HG02970 (cell line): Measurements from ENCODE around the gene MESD.

ENCODE experiments used
- ATAC-seq: cut with Tn5 transposase; IDR thresholded peaks from one replicate; pipeline ENCODE4 v1.9.1; 2021; ENCODE audit warnings: mild to moderate bottlenecking, moderate library complexity, moderate number of reproducible peaks; ENCODE audit not compliant: unreplicated experiment, low FRiP score

Gene MESD

DNA sequence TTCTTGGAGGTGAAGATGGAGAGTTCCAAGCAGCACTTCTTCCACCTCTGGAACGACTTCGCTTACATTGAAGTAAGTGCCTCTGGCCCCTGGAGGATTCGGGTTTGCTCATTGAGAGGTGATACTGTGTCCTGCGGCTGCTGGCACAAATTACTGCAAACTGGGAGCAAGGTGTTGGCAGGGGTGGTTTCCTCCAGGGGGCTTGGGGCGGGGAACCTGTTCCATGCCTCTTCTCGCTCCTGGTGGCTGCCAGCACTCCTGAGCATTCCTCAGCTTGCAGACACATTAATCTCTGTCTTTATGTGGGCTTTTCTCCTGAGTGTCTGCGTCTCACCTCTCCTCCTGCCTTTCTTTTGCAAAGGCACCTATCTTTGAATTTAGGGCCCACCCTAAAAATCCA lies 47.4 kb downstream of the MESD start:
- no peak for ATAC-seq

DNA sequence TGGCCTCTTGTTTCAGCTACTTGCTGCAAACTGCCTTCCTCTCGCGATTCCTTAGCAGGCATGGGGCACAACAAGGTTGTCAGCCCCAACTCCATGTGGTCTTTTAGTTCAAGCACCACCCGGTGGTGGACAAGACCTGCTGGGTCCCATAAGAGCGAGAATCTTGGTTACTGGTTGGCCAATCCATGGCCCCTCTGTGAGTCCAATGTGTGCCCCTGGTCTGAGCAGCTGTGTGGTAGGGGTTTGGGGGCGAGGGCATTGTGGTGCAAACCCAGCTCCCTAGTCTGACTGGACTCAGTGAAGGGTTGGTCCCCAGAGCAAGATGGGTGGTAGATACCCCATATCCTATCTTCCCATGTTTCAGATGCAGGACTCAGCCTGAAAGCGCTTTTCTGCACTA lies 48.8 kb downstream of the MESD start:
- no peak for ATAC-seq

DNA sequence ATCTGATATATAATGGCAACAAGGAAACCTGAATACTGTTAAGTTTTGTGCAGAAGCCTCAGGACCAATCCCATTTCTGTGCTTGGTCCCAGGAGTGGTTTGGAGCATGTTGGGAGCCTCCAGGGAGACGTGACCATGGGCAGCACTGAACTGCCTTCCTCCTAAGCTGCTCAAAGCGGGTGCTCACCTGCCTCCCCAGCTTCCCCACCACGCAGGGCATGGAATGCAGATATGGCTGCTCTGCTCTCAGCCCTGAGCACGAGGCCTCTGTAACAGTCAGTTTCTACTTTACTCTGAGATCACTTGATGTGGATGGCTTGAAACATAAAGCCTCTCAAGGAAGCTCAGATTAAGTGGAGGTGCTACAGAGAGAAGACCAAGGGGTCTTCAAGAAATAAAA lies 49.3 kb downstream of the MESD start:
- ATAC-seq: no peak

DNA sequence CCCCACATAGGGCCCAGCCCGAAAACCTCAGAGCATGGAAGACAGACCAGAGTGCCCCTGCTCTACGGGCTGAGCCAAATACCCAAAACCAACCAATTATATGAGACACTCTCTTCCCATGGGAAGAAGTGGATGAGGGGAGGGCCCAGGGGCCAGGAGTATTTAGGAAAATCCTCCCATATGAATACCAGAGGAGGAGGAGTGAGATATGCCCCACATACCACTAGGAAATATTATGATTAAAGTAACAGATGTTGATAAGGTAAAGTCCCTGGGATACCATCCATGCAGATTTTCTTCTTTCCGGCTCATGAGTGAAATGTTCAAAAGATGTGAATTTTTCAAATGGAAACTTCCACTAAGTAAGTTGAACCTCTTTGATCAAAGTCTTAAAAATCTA lies 50.4 kb downstream of the MESD start:
- no peak for ATAC-seq

DNA sequence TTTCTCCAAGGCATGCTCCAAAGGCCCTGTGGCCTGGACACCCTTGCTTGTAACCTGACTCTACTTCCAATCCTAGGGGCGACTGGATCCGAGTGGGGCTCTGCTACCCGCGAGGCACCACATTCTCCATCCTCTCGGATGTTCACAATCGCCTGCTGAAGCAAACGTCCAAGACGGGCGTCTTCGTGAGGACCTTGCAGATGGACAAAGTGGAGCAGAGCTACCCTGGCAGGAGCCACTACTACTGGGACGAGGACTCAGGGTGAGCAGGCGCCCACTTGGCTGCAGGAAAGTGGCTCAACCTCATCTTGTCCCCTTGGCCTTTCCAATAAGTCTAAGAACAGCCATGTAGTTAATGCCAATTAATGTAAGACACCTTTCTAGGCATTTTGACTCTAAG lies 51.9 kb downstream of the MESD start:
- ATAC-seq: no peak

DNA sequence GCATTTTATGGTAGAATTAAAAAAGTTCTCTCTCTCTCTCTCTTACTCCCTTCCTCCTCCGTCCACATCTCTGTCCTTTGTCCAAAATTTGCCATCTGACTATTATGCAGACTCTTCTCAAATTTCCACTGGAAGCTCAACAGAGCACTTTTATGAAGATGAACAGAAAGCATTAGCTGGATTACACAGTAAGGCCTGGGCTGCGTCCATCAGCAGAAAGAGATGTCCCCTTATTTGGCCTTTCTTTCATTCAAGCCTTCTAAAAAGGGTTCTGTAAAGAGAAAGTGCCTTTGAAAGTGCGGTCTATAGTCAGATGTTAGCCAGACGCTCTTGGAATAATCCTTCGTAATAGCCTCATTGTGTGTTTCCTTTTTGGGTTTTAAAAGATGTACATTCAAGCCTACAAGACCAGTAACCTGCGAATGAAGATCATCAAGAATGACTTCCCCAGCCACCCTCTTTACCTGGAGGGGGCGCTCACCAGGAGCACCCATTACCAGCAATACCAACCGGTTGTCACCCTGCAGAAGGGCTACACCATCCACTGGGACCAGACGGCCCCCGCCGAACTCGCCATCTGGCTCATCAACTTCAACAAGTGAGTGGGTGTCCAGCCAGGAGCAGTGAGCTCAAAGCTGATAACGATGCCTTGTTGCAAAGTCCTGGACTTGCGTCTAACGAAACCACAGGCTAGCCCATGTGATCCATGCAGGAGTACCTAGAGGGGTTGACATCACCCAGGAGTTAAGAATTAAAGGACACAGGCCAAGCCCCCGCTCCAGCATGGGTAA lies 53.1 kb downstream of the MESD start:
- no peak for ATAC-seq

DNA sequence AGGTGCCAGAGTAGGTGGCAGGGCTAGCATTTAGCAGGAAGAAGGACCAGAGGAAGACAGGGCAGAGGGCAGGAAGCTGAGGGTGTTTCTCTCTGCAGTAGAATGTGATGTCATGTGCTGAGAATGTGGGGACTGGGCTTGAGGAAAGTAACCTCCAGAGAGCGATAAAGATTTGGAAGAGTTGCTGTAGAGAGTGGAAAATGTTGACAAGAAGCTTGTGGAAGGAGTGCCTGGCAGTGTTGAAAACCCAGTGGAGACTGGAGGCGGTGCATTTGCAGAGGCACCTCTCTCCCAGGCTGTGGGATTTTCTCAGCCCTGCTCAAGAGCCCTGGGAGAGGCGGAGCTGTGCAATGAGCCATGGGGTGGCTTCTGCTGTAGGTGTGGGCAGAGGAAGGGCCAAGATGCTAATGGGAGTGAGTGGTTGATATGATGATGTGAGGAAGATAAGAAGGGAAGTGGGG lies 54.8 kb downstream of the MESD start:
- ATAC-seq: no peak

DNA sequence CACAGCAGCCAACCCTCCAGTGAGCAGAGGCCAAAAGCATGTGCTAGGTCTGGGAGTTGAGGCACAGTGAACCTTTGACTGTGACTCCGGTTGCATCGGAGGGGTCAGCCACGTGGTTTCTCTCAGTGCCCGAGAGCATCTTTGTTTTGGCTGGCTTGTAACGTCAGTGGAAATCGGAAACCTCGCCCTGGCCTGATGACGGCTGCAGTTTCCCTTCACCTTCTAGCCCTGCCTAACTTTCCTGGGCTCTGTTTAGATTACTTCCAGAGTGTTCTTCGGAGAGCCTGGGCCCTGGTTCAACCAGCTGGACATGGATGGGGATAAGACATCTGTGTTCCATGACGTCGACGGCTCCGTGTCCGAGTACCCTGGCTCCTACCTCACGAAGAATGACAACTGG lies 56.6 kb downstream of the MESD start:
- no peak for ATAC-seq

DNA sequence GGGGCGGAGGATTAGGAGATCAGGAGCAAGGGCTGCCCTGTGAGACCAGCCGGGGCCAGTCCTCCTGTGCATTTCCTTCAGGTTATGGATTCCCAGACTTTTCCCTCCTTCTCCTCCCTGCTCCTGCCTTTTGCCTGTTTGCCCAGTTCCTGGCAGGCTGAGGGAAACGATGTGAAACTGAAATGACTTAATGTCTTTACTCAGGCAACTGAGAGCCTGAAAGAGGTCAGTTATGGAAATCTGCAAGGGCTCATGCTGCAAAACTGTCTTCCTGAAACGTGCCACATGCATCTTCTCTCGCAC lies 57.2 kb downstream of the MESD start:
- no peak for ATAC-seq

DNA sequence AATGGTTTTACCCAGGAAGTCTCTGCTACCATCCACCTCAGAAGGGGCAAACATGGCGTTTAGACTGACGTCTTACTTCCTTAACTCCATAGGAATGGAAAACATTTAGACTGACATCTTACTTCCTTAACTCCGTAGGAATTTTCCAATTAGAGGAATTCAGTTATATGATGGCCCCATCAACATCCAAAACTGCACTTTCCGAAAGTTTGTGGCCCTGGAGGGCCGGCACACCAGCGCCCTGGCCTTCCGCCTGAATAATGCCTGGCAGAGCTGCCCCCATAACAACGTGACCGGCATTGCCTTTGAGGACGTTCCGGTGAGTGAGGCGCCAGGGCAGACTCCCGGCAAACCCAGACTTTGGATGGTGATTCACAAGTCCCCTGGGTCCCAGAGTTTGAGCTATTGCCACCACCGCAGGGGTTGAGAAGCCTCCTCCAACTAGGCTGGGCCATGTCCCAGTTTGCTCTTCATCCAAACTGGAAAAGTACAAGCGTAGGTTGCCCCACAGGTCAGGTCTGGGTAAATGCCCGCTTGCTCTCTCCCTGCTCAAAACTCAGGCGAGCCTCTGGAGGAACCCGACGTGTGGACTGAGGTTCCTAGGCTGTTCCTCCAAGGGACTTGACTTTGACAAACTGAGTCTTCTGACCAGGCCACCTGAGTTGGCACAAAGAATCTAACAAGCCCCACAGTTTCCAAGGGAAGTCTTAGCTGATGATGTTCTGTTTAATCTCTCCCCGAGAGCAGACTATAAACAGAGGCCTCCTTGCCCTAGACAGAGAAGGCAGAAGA lies 57.7 kb downstream of the MESD start:
- ATAC-seq: no peak

DNA sequence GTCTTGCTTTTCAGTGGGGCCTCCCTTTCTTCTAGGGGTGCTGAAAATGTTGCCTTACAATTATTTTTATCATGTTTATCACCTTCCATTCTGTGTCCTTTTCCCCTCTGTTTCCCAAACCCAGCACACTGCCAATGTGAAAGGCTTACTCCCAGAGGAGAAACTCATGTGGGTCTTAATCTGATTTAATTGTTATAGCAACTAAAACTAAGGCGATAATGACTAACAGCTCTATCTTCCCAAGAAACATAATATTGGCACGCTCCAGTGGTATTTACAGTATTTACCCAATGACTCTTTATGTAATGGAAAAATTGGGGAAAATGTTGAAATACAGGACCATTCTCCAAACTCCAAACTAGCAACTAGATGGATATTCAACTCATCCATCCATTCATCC lies 58.4 kb downstream of the MESD start:
- ATAC-seq: no peak

DNA sequence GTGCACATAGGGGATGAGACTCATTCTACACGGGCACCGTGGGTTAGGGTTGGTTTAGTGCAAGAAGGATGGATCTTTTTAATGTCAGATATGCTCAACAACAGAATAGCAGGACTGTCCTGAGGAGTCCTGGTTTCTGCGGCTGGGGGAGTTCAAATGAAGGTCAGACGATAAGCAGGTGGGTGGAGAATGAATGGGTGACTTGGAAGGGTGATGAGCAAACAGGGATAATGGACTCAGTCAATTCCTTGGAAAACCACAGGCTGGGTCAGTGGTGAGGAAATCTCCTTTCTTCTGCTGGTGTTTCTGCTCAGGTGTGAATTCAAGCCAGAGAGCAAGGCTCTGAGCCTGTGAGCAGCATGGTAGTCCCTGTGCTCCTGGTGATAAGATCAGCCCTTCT lies 59.9 kb downstream of the MESD start:
- ATAC-seq: no peak

DNA sequence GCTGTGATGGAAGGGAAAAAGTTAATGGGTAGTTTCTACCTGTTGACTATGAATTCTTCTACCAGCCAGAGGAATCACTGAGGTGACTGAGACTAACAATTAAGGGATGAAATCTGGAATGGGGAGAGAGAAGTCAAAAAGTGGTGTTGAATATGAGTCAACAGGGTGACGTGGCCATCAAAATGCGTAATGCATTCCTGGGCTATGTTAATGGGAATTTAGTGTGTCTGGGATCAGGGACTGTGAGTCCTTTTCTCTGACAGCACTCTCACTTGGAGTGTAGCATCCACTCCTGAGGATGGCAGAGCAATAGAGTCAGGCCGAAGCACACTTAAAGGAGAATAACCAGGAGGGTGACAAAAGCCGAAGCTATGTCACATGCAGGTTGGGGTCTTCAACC lies 60.4 kb downstream of the MESD start:
- ATAC-seq: no peak

DNA sequence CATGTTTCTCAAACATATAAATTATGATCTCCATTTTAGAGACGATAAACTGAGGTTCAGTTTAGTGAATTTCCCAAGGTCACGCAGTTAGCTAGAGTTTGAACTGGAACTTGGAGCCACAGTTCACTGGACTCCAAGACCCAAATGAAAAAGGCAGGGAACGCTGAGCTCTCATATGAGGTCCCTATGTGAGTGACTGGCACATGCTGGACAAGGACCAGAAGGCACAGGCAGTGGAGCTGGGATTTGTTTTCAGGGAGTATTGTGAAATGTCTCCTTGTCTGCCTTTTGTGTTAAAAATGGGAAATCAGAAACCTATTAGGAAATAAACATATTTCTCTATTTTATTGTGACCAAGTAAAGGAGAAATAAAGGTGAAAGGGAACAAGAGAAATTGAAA lies 63.5 kb downstream of the MESD start:
- ATAC-seq: no peak

DNA sequence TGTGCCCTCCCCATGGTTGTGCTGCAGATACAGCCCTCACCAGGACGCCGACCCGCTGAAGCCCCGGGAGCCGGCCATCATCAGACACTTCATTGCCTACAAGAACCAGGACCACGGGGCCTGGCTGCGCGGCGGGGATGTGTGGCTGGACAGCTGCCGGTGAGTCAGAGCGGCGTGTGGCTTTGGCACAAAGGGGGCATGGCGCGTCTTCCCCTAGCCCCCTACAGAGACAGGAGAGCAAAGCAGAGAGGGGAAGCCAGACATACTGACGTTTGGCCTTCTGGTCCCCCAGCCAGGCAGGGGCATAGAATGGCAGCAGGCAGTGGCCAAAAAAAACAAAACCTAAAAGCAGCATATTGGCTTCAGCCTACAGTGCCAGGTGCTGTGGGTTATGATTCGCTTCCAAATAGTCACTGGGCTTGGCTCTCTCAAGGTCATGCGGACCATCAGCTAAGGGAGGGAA lies 64.0 kb downstream of the MESD start:
- ATAC-seq: no peak

DNA sequence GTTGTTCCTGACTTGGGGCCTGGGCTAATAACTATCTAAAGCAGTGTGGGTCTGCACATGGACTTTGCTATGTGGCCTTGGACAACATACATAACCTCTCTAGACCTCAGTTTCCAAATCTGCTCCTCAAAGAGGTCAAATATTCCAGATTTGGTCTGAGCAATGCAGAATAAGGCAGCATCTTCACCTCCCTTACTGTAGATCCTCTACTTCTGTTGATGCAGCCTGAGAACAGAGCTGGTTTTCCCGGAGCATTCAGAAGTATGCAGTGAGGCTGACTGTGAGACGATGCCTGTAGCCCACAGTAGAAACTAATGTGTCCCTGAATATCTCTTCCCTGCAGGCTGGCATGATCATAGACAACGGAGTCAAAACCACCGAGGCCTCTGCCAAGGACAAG lies 65.3 kb downstream of the MESD start:
- no peak for ATAC-seq

DNA sequence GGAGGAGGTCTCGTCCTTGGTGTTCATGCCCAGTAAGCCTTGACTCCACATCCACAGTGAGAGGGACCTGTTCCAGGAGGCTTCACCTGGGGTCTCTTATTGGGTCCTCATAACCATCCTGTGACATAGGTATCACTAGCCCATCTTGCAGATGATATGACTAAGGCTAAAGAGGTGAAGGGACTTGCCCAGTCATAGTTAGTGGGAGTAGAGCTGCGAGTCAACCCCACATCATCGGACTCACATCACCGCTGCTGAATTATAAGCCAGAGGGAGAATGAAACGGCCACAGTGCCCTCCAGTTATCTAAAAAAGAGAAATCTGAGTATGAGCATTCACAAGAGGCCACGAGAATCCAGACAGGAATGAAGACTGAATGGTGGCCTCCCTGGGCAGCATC lies 66.0 kb downstream of the MESD start:
- no peak for ATAC-seq

DNA sequence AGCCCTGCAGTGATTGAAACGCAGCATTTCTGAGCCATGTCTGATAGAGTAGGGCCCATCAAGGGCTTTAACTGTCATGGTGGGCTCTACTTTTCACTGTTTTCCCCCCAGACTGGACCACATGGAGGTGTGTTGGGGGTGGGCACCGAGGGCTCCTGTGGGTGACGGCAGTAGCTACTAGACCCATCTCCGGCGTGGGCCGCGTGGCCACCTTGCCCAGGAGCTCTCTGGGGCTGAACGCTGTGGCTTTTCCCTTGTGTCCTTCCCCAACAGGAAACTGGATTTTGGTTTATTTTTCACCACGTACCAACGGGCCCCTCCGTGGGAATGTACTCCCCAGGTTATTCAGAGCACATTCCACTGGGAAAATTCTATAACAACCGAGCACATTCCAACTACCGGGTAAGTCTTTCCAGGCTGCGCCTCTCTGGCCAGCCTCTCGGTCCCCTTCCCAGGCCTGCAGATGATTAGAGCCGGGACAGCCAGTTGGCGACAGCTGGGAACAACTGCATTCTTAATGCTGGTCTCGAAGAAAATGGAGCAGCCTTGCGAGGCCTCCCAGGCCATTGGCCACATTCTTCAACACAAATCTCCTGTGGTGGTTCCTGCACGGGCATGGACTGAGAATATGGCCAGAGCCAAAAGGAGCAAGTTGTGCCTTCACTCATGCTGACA lies 67.7 kb downstream of the MESD start:
- ATAC-seq: no peak

DNA sequence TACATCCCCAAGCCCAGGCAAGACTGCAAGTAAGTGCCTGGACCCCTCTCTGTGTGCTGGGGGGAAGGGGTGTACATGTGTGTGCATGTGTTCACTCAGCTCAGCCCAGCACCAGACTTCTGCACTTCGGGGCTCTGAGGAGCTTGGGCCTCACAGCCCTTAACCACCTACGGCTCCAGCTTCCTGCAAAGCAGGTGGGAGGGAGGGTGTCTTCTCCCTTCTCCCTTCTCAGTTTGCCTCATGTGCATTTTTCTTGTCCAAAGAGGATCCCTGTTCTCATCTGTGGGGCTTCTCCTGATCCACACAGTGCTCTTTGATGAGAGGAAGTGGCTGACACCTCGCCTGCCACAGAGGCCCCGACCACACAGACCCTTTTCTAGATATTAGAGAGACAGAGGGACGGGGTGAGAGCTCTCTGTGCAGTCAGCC lies 69.3 kb downstream of the MESD start:
- no peak for ATAC-seq

DNA sequence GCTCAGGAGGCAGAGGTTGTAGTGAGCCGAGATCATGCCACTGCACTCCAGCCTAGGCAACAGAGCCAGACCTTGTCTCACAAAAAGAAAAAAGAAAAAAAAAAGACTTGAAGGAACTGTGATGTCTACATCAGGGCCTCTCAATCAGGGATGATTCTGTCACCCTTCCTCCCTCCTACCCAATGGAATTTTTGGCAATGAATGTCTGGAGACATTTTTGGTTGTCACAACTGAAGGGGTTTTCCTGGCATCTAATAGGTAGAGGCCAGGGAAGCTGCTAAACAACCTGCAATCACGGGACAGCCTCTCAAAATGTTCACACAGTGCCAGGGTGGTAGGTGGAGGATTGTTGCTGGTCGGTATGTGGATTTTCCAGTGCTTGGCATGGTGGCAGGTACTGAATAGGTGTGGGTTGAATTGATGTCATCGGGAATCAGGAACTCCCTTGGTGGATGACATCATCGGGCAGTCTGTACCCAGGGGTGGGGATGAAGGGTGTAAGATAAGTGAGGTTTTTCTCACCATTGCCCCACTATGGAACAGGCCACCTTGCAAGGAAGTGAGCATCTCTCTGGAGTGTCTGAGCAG lies 71.3 kb downstream of the MESD start:
- ATAC-seq: no peak

DNA sequence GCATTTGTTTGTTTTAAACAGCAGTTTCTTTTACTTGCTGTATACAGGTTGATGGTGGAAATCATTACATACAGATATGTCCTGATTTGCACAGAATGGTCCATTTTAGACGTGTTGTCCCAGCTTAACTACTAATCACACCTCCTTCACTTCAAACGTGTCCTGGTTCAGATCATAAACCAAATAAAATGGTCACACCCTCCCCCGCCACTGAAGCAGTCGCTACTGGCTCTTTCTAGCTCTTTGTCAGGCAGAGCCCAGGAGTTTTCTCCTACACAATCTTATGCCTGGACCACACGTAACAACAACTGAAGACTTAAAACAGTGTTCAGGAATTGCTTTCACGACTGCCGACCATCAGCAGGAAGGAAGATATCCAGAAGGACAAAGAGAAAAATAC lies 73.6 kb downstream of the MESD start:
- ATAC-seq: no peak
